ENCODE results near the gene KRTAP17-1. TPM values are rescaled to one million over a fixed set of nuclear protein-coding genes. Genes with fewer than 3 reads are reported as not detected.

Gene KRTAP17-1
- total RNA-seq, 4 donors from 2014 or later = not detected

- 78% methylated on average over 10 of the region's 17 CpGs for WGBS
- no peak for DNase-seq (ENCODE audit: extremely low spot score)
- Histone ChIP-seq H3K4me1 (no peaks in the 10 kb centered on the region), H3K27ac (replicated peaks in 1 of 4) (no peak overlapping the region), H3K4me3 (no peak overlapping the region), H3K36me3 (no peaks in the 10 kb centered on the region), H3K9me3 (peaks cover 0 to 14% (median 5%) of the 10 kb centered on the region in 4 donors), H3K27me3 (peaks cover 0 to 26% (median 0%) of the 10 kb centered on the region in 4 donors)
- intact Hi-C loops (cut with DNase I) = no loop called here
- TF ChIP-seq POLR2A (IDR thresholded peaks at IDR 0.05; ENCODE audit: low read depth) (no peak), EP300 (IDR thresholded peaks at IDR 0.05) (no peak)
Measured at GRCh38 chr17:41315814-41316445, 420 bp upstream of the KRTAP17-1 start.

GRCh38 chr17:41311111-41311510 lies 4.4 kb downstream of the KRTAP17-1 start:
- peaks cover 0 to 11% (median 9%) of the 10 kb centered on the region in 4 donors for H3K4me1 ChIP-seq

GRCh38 chr17:41308918-41309359 lies 6.6 kb downstream of the KRTAP17-1 start, which contains the start of gene KRTAP16-1:
TSS of gene KRTAP16-1 (minus strand) at chr17:41309309. CDS start at chr17:41309253, 56 bp downstream.
- H3K4me3 ChIP-seq = no peak within 1 kb of the TSS
- 69% methylated on average over 7 of the region's 7 CpGs for WGBS
- no peak for DNase-seq (ENCODE audit: extremely low spot score)

More at GRCh38 chr17:41311111-41311510, 4.4 kb downstream of the KRTAP17-1 start:
- intact Hi-C loops (cut with DNase I) = no loop called here
- Histone ChIP-seq H3K27me3 (peaks cover 0 to 25% (median 0%) of the 10 kb centered on the region in 4 donors), H3K27ac (replicated peaks in 1 of 4) (no peak overlapping the region), H3K9me3 (no peaks in the 10 kb centered on the region), H3K36me3 (no peaks in the 10 kb centered on the region), H3K4me3 (no peak overlapping the region)
- no peak for DNase-seq (ENCODE audit: extremely low spot score)
- 86% methylated on average over 1 of the region's 1 CpG for WGBS
- TF ChIP-seq POLR2AphosphoS5 (IDR thresholded peaks at IDR 0.05) (no peak), POLR2A (IDR thresholded peaks at IDR 0.05; ENCODE audit: low read depth) (no peak), EP300 (IDR thresholded peaks at IDR 0.05) (no peak), CTCF (IDR thresholded peaks at IDR 0.05) (no peak)

DNA sequence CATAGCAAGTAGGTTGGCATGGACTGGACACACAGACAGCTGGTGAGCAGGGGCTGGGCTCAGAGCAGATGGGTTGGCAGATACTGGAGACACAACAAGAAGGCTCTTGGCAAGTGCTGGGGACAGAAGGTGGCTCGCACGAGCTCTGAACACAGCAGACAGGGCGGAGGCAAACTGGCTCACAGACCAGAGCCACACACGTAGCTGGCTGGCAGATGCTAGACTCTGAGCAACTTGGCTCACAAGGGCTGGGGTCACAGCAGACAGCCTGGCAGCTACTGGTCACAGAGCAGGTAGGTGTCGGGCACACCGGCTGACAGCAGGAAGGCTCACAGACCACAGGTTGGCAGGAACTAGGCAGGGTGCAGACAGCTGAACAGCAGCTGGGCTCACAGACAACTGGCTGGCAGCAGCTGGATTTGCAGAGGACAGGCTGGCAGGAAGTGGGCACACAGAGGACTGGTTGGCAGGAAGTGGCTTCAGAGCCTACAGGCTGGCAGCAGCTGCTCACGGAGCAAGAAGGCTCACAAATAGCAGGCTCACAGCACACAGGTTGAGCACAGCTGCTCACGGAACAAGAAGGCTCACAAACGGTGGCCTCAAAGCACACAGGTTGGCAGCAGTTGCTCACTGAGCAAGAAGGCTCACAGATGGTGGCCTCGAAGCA lies 7.1 kb downstream of the KRTAP17-1 start:
- Histone ChIP-seq H3K4me3 (no peak overlapping the region), H3K9me3 (no peaks in the 10 kb centered on the region), H3K36me3 (no peaks in the 10 kb centered on the region), H3K4me1 (peaks cover 0 to 11% (median 9%) of the 10 kb centered on the region in 4 donors), H3K27me3 (peaks cover 0 to 4% (median 0%) of the 10 kb centered on the region in 4 donors), H3K27ac (replicated peaks in 1 of 4) (no peak overlapping the region)
- DNase-seq (ENCODE audit: extremely low spot score) = no peak
- intact Hi-C loops (cut with DNase I) = no loop called here
- TF ChIP-seq POLR2AphosphoS5 (IDR thresholded peaks at IDR 0.05) = peak in 1 of 2 donors; percentile 5
- no peak for TF ChIP-seq POLR2A (IDR thresholded peaks at IDR 0.05; ENCODE audit: low read depth)
- 42% methylated on average over 7 of the region's 10 CpGs for WGBS

More at GRCh38 chr17:41308918-41309359, 6.6 kb downstream of the KRTAP17-1 start, which contains the start of gene KRTAP16-1:
- H3K36me3 ChIP-seq = no peaks in the 10 kb centered on the region
- H3K27ac ChIP-seq (replicated peaks in 1 of 4) = no peak within 1 kb of the TSS
- TF ChIP-seq EP300 (IDR thresholded peaks at IDR 0.05) (no peak), CTCF (IDR thresholded peaks at IDR 0.05) (no peak), POLR2AphosphoS5 (IDR thresholded peaks at IDR 0.05) (no peak), POLR2A (IDR thresholded peaks at IDR 0.05; ENCODE audit: low read depth) (no peak)
- intact Hi-C loops (cut with DNase I) = no loop called here
- H3K9me3 ChIP-seq = no peaks in the 10 kb centered on the region
- peaks cover 0 to 4% (median 0%) of the 10 kb centered on the region in 4 donors for H3K27me3 ChIP-seq
- H3K4me1 ChIP-seq = peaks cover 0 to 11% (median 9%) of the 10 kb centered on the region in 4 donors

DNA sequence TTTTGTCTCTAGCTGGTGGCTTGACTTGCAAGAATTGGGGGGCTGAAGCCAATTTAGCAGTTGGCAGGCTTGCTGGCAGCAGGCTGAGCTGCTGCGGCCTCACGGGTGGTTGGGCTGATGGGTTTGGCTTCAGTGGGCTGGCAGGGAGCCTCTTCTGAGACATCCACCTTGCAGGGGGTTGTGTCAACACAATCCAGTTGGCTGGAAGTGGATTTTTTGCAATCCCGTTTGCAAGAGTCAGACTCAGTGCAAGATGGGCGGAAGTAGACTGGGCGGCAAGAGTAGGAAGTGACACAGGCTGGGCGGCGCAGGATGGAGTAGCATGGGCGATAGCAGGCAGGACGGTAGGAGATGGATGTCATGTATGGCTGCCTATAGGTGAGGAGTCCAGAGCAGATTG lies 7.9 kb downstream of the KRTAP17-1 start:
- no peak for DNase-seq (ENCODE audit: extremely low spot score)
- H3K9me3 ChIP-seq = no peaks in the 10 kb centered on the region

More for the DNA sequence above, 7.9 kb downstream of the KRTAP17-1 start:
- H3K27ac ChIP-seq (replicated peaks in 1 of 4) = no peak overlapping the region
- H3K36me3 ChIP-seq = no peaks in the 10 kb centered on the region
- intact Hi-C loops (cut with DNase I) = no loop called here
- H3K27me3 ChIP-seq = peaks cover 0 to 4% (median 0%) of the 10 kb centered on the region in 4 donors
- TF ChIP-seq POLR2AphosphoS5 (IDR thresholded peaks at IDR 0.05) (no peak), POLR2A (IDR thresholded peaks at IDR 0.05; ENCODE audit: low read depth) (no peak), EP300 (IDR thresholded peaks at IDR 0.05) (no peak), CTCF (IDR thresholded peaks at IDR 0.05) (no peak)
- WGBS = 77% methylated on average over 7 of the region's 9 CpGs
- H3K4me1 ChIP-seq = peaks cover 0 to 11% (median 9%) of the 10 kb centered on the region in 4 donors
- H3K4me3 ChIP-seq = no peak overlapping the region
